Suprapubic skin (tissue), 4 donors: Measurements from ENCODE around the gene COL3A1. TPM values are rescaled to one million over a fixed set of nuclear protein-coding genes. Genes with fewer than 3 reads are reported as not detected.

Experiments
- DNase-seq, 2 donors: peaks; one replicate each; pipeline ENCODE4 v3.0.0-alpha.2; 2019; ENCODE audit warnings: low spot score in 2 of 2
- H3K27ac ChIP-seq: fragments of 200-600 bp; sonication (generic); one replicate; pipeline ENCODE4 v1.5.1; 2019
- H3K27me3 ChIP-seq: fragments of 200-600 bp; sonication (generic); one replicate; pipeline ENCODE4 v1.5.1; 2019
- H3K36me3 ChIP-seq: fragments of 200-600 bp; sonication (generic); one replicate; pipeline ENCODE4 v1.5.1; 2019
- H3K4me1 ChIP-seq: fragments of 200-600 bp; sonication (generic); one replicate; pipeline ENCODE4 v1.5.1; 2019
- H3K4me3 ChIP-seq: fragments of 200-600 bp; sonication (generic); one replicate; pipeline ENCODE4 v1.5.1; 2019; ENCODE audit warnings: mild to moderate bottlenecking
- H3K9me3 ChIP-seq: fragments of 200-600 bp; sonication (generic); one replicate; pipeline ENCODE4 v1.5.1; 2019
- EP300 ChIP-seq: sonication (generic); formaldehyde crosslinking; IDR thresholded peaks from one replicate; pipeline ENCODE4 v1.6.1; 2017; ENCODE audit warnings: antibody characterized with exemption
- POLR2A ChIP-seq, 2 donors: fragments of 450-650 bp; IDR thresholded peaks; one replicate each; pipeline ENCODE4 v1.6.1; 2017; ENCODE audit warnings: antibody characterized with exemption in 2 of 2, mild to moderate bottlenecking in 2 of 2, moderate library complexity in 2 of 2
- POLR2AphosphoS5 ChIP-seq, 3 donors: sonication (generic); formaldehyde crosslinking; IDR thresholded peaks; one replicate each; pipeline ENCODE4 v1.6.1; 2017; ENCODE audit warnings: antibody characterized with exemption in 3 of 3
- WGBS: methylation state at CpG from one replicate; pipeline ENCODE4 v1.1.5; 2018; 5-methylcytosine and 5-hydroxymethylcytosine counted together
- total RNA-seq, 4 donors: library from RNA; depleted of rRNA; stranded (reverse); fragments of >200 nt; gene quantifications; one replicate each; pipeline ENCODE4 v1.1.0, GENCODE V29; 2016
- TF ChIP-seq, protein P1 (sequence below), 2 donors: fragments of 200-600 bp in 1 of 2; fragments of 450-650 bp in 1 of 2; sonication (generic) in 1 of 2; IDR thresholded peaks; one replicate each; pipeline ENCODE4 v1.5.1; 2016 to 2019; ENCODE audit warnings: antibody characterized with exemption in 2 of 2, mild to moderate bottlenecking in 1 of 2, moderate library complexity in 1 of 2

Gene COL3A1
- total RNA-seq, 4 donors from 2014 or later: 19.2 to 73.2 (median 54.9) TPM

DNA sequence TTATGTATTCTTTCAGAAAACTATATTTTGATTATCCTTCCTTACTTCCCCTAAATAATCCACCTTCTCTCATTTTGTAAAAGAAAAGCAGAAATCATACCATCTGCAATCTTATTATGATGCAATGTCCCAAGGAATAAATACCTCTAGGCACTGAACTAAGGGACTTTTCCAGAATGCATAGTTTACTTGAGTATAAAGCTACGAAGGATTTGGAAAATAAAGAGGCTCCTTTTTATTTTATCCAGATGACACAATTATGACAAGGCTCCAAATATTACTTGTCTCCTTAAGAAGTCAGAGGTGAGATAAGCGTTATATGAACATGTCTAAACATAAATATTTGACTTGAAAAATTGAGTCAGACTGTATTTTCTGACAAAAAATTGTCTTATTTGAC is 72.1 kb downstream of the COL3A1 start:
- TF ChIP-seq, protein P1, sequence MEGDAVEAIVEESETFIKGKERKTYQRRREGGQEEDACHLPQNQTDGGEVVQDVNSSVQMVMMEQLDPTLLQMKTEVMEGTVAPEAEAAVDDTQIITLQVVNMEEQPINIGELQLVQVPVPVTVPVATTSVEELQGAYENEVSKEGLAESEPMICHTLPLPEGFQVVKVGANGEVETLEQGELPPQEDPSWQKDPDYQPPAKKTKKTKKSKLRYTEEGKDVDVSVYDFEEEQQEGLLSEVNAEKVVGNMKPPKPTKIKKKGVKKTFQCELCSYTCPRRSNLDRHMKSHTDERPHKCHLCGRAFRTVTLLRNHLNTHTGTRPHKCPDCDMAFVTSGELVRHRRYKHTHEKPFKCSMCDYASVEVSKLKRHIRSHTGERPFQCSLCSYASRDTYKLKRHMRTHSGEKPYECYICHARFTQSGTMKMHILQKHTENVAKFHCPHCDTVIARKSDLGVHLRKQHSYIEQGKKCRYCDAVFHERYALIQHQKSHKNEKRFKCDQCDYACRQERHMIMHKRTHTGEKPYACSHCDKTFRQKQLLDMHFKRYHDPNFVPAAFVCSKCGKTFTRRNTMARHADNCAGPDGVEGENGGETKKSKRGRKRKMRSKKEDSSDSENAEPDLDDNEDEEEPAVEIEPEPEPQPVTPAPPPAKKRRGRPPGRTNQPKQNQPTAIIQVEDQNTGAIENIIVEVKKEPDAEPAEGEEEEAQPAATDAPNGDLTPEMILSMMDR (IDR thresholded peaks at IDR 0.05): no peak
- TF ChIP-seq POLR2AphosphoS5 (IDR thresholded peaks at IDR 0.05) (no peak), EP300 (no peak), POLR2A (IDR thresholded peaks at IDR 0.05) (no peak)
- H3K9me3 ChIP-seq: no peaks in the 10 kb centered on the region
- no peaks in the 10 kb centered on the region for H3K27me3 ChIP-seq
- DNase-seq: no peak
- 56% methylated on average over 2 of the region's 2 CpGs for WGBS
- H3K4me1 ChIP-seq: no peaks in the 10 kb centered on the region
- no peak overlapping the region for H3K27ac ChIP-seq
- no peak overlapping the region for H3K4me3 ChIP-seq
- H3K36me3 ChIP-seq: peaks cover 30% of the 10 kb centered on the region

DNA sequence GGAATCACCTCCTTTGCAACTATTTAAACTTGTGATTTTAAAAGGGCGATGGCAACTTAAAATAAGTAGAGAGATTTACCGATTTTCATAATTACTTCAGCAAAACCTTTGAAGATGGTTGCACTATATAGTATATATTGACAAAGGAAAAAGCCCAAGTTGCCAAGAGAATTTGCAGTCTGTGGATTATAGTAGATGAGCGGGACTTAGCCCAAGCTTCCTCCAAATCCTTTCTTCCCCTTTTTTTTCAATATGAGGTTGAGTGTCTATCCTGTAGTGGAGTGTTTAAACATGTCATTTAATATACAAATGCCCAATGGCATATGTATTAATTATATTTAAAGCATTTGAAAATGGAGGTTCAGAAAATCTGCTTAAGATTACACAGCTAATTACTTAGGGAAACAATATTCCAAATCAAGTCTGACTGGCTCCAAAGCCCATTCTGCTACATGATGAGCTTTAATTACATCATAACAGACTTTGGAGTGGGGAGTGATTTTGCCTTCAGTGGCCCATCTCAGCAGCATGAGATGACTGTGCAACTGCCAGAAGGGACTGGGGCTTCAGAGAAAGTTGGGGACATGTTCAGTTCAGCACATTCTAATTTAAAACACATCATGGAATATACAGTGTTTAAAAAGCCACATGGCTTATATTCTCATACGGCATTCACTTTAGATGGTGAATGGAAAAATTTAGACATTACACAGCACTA is 73.2 kb downstream of the COL3A1 start:
- 89% methylated on average over 4 of the region's 4 CpGs for WGBS
- no peaks in the 10 kb centered on the region for H3K27me3 ChIP-seq
- H3K9me3 ChIP-seq: no peaks in the 10 kb centered on the region
- H3K4me3 ChIP-seq: no peak overlapping the region
- no peak overlapping the region for H3K27ac ChIP-seq
- DNase-seq: no peak
- H3K36me3 ChIP-seq: peaks cover 32% of the 10 kb centered on the region
- no peaks in the 10 kb centered on the region for H3K4me1 ChIP-seq
- TF ChIP-seq POLR2A (IDR thresholded peaks at IDR 0.05): no peak

DNA sequence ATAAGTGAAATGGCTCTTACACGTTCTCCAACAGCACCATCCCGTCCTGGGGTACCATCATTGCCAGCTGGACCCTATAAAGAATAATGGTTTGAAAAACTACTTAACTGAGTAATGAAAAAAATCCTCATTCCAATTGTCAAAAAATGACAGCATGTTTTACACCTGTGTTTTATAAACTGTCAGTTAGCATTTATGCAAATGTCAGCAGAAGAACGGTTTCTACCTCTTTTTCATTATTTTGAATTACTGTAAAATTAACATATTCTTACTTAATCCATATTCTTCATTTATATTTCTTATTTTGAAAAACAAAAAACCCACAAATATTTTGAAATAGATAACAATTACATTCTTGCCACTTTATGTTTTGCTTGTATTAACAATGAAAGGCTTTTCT is 74.0 kb downstream of the COL3A1 start:
- TF ChIP-seq, protein P1 (IDR thresholded peaks at IDR 0.05): no peak
- no peak for TF ChIP-seq POLR2A (IDR thresholded peaks at IDR 0.05)
- TF ChIP-seq POLR2AphosphoS5 (IDR thresholded peaks at IDR 0.05): no peak
- no peak for TF ChIP-seq EP300
- Histone ChIP-seq H3K4me3 (no peak overlapping the region), H3K27ac (no peak overlapping the region), H3K4me1 (no peaks in the 10 kb centered on the region), H3K9me3 (no peaks in the 10 kb centered on the region), H3K36me3 (peaks cover 35% of the 10 kb centered on the region), H3K27me3 (no peaks in the 10 kb centered on the region)
- no peak for DNase-seq
- WGBS: 79% methylated on average over 3 of the region's 3 CpGs

DNA sequence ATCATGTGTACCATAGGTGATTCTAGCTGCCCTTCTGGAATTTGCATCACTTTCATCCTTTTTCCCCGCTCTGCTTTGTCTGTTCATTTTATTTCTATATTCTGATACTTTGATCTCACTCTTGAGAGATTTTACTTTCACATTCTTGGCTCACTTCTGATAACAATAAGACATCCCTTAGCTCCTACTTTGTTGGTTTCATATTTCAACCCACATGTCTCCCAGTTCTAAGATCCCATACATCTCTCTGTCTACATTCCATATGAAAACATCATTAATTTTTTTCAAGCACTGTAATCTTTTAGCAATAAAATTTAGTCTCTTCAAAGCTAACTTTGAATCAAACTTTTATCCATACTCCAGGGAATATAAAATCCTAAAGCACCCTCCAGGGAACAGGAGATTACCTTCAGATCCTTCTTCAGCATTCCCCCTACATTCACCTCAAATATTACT is 75.6 kb downstream of the COL3A1 start:
- H3K4me1 ChIP-seq: no peaks in the 10 kb centered on the region
- H3K36me3 ChIP-seq: peaks cover 35% of the 10 kb centered on the region
- TF ChIP-seq, protein P1 (IDR thresholded peaks at IDR 0.05): no peak
- TF ChIP-seq POLR2A (IDR thresholded peaks at IDR 0.05) (no peak), POLR2AphosphoS5 (IDR thresholded peaks at IDR 0.05) (no peak), EP300 (no peak)
- H3K27me3 ChIP-seq: no peaks in the 10 kb centered on the region
- H3K27ac ChIP-seq: no peak overlapping the region
- DNase-seq: no peak
- WGBS: 92% methylated on average over 1 of the region's 1 CpG
- H3K9me3 ChIP-seq: no peaks in the 10 kb centered on the region
- H3K4me3 ChIP-seq: no peak overlapping the region

DNA sequence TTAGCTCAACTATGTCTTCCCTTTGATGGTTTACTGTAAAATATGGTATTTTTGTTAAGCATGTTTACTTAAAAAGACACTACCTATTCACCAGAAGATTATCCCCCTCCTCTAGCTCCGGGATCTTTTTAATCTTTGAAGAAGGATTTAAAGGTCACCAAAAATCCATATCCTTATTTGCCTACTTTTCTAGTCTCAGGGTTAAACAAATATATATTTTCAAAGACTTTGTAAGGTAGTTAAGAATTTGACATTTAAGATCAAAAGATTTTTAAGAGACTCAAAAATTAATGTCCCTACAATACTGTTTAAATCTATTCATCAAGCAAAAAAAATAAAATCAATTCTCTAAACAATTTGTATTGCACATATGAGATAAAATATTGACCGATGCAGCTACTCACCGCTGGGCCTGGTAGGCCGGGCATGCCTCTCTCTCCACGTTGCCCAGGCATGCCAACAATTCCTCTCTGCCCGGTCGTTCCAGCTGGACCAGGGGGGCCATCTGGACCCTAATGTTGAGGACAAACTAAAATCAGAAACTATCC is 76.1 kb downstream of the COL3A1 start:
- Histone ChIP-seq H3K36me3 (peaks cover 35% of the 10 kb centered on the region), H3K27me3 (no peaks in the 10 kb centered on the region), H3K9me3 (no peaks in the 10 kb centered on the region), H3K4me3 (no peak overlapping the region), H3K27ac (no peak overlapping the region), H3K4me1 (no peaks in the 10 kb centered on the region)
- TF ChIP-seq POLR2A (IDR thresholded peaks at IDR 0.05): no peak
- TF ChIP-seq POLR2AphosphoS5 (IDR thresholded peaks at IDR 0.05): no peak
- TF ChIP-seq, protein P1 (IDR thresholded peaks at IDR 0.05): no peak
- no peak for TF ChIP-seq EP300
- DNase-seq: no peak
- WGBS: 76% methylated on average over 6 of the region's 7 CpGs
